GM21515 (cell line): Measurements from ENCODE around the gene SLC10A3.
A peak's percentile ranks its signal among the peaks of the same experiment; 100 is the strongest.

Experiments
- ATAC-seq: cut with Tn5 transposase; IDR thresholded peaks from one replicate; pipeline ENCODE4 v1.9.1; 2021; ENCODE audit not compliant: unreplicated experiment

Gene SLC10A3

DNA sequence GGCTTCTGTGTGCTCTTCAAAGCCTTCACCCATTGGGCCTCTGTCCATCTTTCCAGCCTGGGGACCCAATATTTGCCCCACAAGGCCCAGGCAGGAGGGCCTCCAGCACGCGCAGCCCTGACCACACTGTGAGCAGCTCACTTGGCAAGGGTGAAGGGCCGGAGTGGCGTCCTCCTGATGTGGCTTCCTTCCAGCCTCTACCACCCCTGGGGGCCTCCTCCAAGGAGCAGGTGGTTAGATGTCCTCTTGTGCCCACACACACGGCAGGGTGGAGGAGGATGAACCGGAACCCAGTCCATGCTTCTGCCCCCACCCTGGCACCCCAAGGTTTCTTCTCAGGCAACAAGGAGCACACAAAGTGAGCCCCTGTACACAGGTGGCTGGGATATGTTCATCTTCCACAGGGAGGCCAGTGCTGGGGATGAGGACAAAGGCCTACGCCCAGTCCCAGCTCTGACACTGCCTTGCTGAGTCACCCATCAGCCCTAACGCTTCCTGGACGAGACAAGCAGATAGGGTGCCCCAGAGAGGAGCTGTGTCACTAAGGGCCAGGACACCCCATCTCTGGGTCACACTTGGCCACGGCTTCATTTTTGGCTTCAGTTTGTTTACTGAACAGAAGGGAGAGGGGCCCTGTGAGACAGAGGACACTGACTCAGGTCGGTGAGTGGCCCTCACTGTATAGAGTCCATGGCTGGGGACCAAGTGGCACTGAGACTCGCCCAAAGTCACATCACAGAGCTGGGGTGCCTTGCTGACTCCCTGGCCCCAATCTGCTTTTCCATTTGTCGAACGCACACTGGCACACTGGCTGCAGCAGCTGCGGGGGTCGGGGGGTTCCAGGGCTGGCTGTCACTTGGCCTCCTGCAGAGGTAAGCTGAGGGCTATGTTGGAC, 5.9 kb downstream of the SLC10A3 start:
- ATAC-seq = no peak

DNA sequence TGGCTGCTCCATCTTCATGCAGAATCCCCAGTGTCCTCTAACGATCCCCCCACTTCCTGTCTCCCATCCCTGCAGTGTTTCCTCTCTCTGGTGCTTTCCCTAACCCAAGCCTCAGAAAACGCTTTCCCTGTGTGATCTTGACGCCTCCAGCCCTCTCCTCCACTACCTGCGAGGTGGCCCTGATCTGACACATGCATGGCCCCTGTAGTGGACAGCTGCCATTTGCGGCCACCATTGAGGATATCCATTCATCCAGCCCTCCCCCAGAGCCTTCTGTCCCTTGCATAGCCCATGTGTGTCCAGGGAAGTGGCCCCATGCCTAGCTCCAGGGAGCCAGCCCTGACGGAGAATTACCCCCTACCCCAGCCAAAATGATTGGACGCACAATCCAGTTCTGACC, 7.1 kb downstream of the SLC10A3 start:
- no peak for ATAC-seq

- ATAC-seq = no peak
Observed at GRCh38 chrX:154482786-154483185, 7.6 kb downstream of the SLC10A3 start.

- no peak for ATAC-seq
Observed at GRCh38 chrX:154481911-154482601, 8.4 kb downstream of the SLC10A3 start.

GRCh38 chrX:154481195-154481594, 9.2 kb downstream of the SLC10A3 start:
- no peak for ATAC-seq

- ATAC-seq = peak; percentile 83
Observed at GRCh38 chrX:154478728-154479622, 11.5 kb downstream of the SLC10A3 start, which contains the start of gene LAGE3. TSS of gene LAGE3 (minus strand) at chrX:154479281. CDS start at chrX:154478915, 366 bp downstream.

GRCh38 chrX:154477891-154478477, 12.4 kb downstream of the SLC10A3 start:
- ATAC-seq = no peak

- no peak for ATAC-seq
Observed at GRCh38 chrX:154476821-154477220, 13.6 kb downstream of the SLC10A3 start.

DNA sequence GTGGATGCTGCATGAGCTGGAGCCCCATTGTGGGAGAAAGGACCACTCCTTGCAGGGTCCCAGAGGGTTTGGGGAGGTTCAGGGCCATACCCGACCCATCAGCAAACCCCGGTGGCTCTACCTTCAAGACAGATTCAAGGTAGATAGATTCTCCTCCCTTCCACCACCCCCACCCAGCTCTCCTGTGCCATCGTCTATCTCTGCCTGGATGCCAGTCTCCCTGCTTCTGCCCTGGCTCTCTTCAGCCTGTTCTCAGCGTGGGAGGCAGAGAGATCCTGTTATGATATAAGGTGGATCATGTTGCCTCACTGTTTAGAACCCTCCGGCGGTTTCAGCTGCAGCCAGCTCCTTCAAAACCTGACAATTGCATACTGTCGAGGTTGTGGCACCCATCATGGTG, 16.7 kb downstream of the SLC10A3 start:
- no peak for ATAC-seq

- no peak for ATAC-seq
Observed at GRCh38 chrX:154472685-154473632, 17.5 kb downstream of the SLC10A3 start.

DNA sequence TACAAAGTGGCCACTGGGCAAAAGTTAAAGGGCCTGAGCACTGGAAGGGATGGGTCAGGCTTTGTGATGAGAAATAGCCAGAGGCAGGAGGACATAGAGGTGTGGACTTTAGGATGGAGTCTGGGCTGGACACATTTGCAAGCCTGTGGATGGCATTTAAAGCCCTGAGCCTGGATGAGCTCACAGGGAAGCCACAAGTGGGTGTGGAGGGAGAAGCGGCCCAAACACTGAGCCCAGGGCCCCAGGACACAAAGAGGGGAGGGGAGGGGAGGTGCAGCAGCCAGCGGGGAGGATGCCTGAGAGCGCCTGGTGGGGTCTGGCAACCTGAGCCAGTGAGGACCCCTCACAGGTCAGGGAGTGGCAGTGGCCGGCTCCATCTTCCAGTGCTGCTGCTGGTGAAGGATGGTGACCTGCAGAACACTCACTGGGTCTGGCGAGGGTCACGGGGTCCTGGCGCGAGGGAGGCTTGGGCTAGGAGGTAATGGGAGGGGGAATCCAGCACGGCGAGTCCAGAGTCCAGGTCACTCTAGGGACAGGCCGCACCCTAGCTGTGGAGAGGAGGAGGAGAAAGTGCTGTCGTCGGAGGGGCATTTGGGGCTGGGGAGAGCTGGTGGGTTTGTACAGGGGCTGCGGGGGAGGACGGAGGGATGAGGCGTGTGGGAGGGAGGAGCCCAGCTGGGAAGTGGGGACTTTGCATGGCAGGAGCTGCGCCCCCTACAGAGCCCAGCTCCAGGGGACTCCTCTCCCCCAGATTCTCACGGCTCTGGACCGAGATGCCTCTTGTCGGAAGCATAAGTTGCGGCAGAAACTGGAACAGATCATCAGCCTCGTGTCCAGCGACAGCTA, 18.4 kb downstream of the SLC10A3 start:
- ATAC-seq = no peak

GRCh38 chrX:154470914-154471568, 19.4 kb downstream of the SLC10A3 start:
- no peak for ATAC-seq

DNA sequence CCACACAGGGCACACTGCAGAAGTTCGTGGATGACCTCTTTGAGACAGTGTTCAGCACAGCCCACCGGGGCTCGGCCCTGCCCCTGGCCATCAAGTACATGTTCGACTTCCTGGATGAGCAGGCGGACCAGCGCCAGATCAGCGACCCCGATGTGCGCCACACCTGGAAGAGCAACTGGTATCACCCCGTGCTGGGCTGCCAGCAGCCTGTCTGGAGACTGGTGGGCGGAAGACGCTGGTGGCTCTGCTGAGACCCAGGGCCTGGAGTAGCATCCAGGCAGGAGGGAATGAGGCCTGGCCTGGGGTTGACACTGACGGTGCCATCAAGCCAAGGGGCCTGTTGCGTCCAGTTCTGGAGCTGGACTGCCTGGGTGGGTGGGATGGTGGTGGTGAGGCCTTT, 20.0 kb downstream of the SLC10A3 start:
- no peak for ATAC-seq

GRCh38 chrX:154469880-154470279, 20.5 kb downstream of the SLC10A3 start:
- ATAC-seq = no peak

- no peak for ATAC-seq
Observed at GRCh38 chrX:154469114-154469513, 21.3 kb downstream of the SLC10A3 start.

DNA sequence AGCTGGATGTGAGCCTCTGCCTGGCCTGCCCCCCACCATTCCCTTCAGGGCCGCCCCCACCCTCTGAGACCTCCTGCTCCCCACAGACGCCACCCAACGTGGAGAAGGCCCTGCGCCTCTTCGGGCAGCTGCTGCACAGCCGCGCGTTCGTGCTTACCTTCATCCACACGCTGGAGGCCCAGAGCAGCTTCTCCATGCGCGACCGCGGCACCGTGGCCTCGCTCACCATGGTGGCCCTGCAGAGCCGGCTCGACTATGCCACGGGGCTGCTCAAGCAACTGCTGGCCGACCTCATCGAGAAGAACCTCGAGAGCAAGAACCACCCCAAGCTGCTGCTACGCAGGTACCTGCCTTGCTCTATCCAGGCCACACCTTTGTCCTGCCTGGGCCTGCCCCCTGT, 22.2 kb downstream of the SLC10A3 start:
- no peak for ATAC-seq

GRCh38 chrX:154467556-154467955, 22.9 kb downstream of the SLC10A3 start:
- ATAC-seq = no peak

DNA sequence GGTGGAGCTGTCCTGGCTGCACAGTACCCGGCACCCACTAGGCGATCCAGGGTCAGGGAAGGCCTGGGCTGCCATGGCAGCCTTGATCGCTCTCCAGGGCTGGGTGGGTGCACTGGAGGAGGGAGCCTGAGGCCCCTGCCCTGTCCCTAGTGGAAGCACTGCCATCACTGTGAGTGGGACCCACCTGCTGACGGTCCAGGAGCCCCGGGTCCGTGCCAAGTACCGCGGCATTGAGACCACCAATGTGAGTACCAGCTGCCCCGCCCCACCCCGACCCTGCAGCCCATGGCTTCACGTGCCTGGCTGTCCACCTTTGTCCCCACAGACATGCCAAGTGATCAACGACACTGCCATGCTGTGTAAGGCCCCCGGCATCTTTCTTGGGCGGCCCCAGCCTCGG, 23.5 kb downstream of the SLC10A3 start:
- no peak for ATAC-seq
